Measurements from ENCODE around the gene NETO2.

DNA sequence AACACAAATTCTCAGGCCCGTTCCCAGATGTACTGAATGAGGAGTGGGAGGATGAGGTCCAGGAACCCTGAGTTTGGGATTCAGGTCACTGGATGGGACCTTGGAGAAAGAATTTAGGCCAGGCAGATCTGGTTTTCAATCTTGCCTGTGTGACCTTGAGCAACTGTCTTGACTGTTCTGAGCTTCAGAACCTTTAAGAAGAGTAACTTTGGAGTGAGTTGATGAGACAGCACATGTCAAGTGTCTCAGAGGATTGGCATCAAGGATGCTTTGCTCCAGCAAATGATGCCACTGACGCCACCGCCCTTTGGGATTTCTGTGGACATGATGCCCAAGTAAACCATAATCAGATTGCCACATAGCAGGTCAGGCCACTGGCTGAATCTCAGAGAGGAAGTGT lies 114.0 kb downstream of the NETO2 start:
- TF ChIP-seq, protein P1, sequence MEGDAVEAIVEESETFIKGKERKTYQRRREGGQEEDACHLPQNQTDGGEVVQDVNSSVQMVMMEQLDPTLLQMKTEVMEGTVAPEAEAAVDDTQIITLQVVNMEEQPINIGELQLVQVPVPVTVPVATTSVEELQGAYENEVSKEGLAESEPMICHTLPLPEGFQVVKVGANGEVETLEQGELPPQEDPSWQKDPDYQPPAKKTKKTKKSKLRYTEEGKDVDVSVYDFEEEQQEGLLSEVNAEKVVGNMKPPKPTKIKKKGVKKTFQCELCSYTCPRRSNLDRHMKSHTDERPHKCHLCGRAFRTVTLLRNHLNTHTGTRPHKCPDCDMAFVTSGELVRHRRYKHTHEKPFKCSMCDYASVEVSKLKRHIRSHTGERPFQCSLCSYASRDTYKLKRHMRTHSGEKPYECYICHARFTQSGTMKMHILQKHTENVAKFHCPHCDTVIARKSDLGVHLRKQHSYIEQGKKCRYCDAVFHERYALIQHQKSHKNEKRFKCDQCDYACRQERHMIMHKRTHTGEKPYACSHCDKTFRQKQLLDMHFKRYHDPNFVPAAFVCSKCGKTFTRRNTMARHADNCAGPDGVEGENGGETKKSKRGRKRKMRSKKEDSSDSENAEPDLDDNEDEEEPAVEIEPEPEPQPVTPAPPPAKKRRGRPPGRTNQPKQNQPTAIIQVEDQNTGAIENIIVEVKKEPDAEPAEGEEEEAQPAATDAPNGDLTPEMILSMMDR (IDR thresholded peaks at IDR 0.05 in 2 of 3, conservative IDR thresholded peaks at IDR 0.05 in 1 of 3; ENCODE audit: control insufficient read depth in 2 of 3, extremely low read depth in 1 of 3, insufficient read depth in 1 of 3, low read depth in 3 of 3, low read length in 3 of 3), result no peak
- no peak for TF ChIP-seq POLR2A (IDR thresholded peaks at IDR 0.05; ENCODE audit: low read depth, low read length)
- no peak for TF ChIP-seq RAD21 (IDR thresholded peaks at IDR 0.05; ENCODE audit: insufficient read depth, low read depth, low read length)
- TF ChIP-seq ZZZ3 (IDR thresholded peaks at IDR 0.05; ENCODE audit: control insufficient read depth, insufficient read length, low read depth), result no peak

Data from GM12878 (cell line).